ENCODE results near the gene MEMO1. TPM values are rescaled to one million over a fixed set of nuclear protein-coding genes. Genes with fewer than 3 reads are reported as not detected.

MEMO1 gene
- total RNA-seq, 2 experiments from 2014 or later = 39.6 to 39.8 TPM

- TF ChIP-seq CTCF (IDR thresholded peaks at IDR 0.05) = no peak
- DNase-seq (no peak), ATAC-seq (ENCODE audit: poor library complexity) (no peak)
- no peaks in the 10 kb centered on the region for H3K9me3 Mint-ChIP-seq
- H3K27me3 Mint-ChIP-seq = no peaks in the 10 kb centered on the region
- no peak overlapping the region for H3K27ac Mint-ChIP-seq
- no peaks in the 10 kb centered on the region for H3K9me3 ChIP-seq (ENCODE audit: control insufficient read depth in 1 of 2, insufficient read depth in 1 of 2, low read length in 2 of 2)
- H3K4me1 ChIP-seq (ENCODE audit: insufficient read depth, low read length) = no peaks in the 10 kb centered on the region
- peaks cover 20% of the 10 kb centered on the region for H3K36me3 Mint-ChIP-seq (ENCODE audit: low read depth)
- H3K4me3 ChIP-seq (ENCODE audit: low read length) = no peak overlapping the region
- H3K27ac ChIP-seq (ENCODE audit: low read depth in 1 of 2, low read length in 2 of 2) = no peak overlapping the region
- H3K4me3 Mint-ChIP-seq = no peak overlapping the region
- peaks cover 19% of the 10 kb centered on the region for H3K36me3 ChIP-seq (ENCODE audit: insufficient read depth, low read length)
- intact Hi-C loops (cut with DNase I, micrococcal nuclease) = no loop called here
- ChIA-PET POLR2A (no interaction called here), CTCF (no interaction called here)
- H3K27me3 ChIP-seq (ENCODE audit: control insufficient read depth in 1 of 2, insufficient read depth in 2 of 2, low read length in 2 of 2) = no peaks in the 10 kb centered on the region
- peaks cover 38% of the 10 kb centered on the region for H3K4me1 Mint-ChIP-seq (ENCODE audit: low read depth)
These were observed 69.9 kb downstream of the MEMO1 start for GRCh38 chr2:31940920-31941319.

- ATAC-seq (ENCODE audit: poor library complexity) (no peak), DNase-seq (no peak)
- Mint-ChIP-seq H3K4me1 (ENCODE audit: low read depth) (peaks cover 13% of the 10 kb centered on the region), H3K9me3 (no peaks in the 10 kb centered on the region), H3K27me3 (no peaks in the 10 kb centered on the region), H3K36me3 (ENCODE audit: low read depth) (peaks cover 3% of the 10 kb centered on the region), H3K27ac (no peak overlapping the region), H3K4me3 (no peak overlapping the region)
- TF ChIP-seq CTCF (IDR thresholded peaks at IDR 0.05) = no peak
- H3K4me3 ChIP-seq (ENCODE audit: low read length) = no peak overlapping the region
- POLR2A ChIA-PET = no interaction called here
- intact Hi-C loops (cut with DNase I, micrococcal nuclease) = no loop called here
- peaks cover 4% of the 10 kb centered on the region for H3K4me1 ChIP-seq (ENCODE audit: insufficient read depth, low read length)
- no peaks in the 10 kb centered on the region for H3K27me3 ChIP-seq (ENCODE audit: control insufficient read depth in 1 of 2, insufficient read depth in 2 of 2, low read length in 2 of 2)
- H3K27ac ChIP-seq (ENCODE audit: low read depth in 1 of 2, low read length in 2 of 2) = no peak overlapping the region
- CTCF ChIA-PET = no interaction called here
- peaks cover 13% of the 10 kb centered on the region for H3K36me3 ChIP-seq (ENCODE audit: insufficient read depth, low read length)
- H3K9me3 ChIP-seq (ENCODE audit: control insufficient read depth in 1 of 2, insufficient read depth in 1 of 2, low read length in 2 of 2) = no peaks in the 10 kb centered on the region
These were observed 73.1 kb downstream of the MEMO1 start for GRCh38 chr2:31937741-31938140.

GRCh38 chr2:31935370-31935769, 75.4 kb downstream of the MEMO1 start:
- ATAC-seq (ENCODE audit: poor library complexity) (no peak), DNase-seq (no peak)
- intact Hi-C loops (cut with DNase I, micrococcal nuclease) = no loop called here
- Histone ChIP-seq H3K4me3 (ENCODE audit: low read length) (no peak overlapping the region), H3K4me1 (ENCODE audit: insufficient read depth, low read length) (peaks cover 9% of the 10 kb centered on the region), H3K27ac (ENCODE audit: low read depth in 1 of 2, low read length in 2 of 2) (no peak overlapping the region), H3K27me3 (ENCODE audit: control insufficient read depth in 1 of 2, insufficient read depth in 2 of 2, low read length in 2 of 2) (no peaks in the 10 kb centered on the region), H3K36me3 (ENCODE audit: insufficient read depth, low read length) (peaks cover under 1% of the 10 kb centered on the region), H3K9me3 (ENCODE audit: control insufficient read depth in 1 of 2, insufficient read depth in 1 of 2, low read length in 2 of 2) (no peaks in the 10 kb centered on the region)
- no peak overlapping the region for H3K4me3 Mint-ChIP-seq
- ChIA-PET CTCF (no interaction called here), POLR2A (interaction anchor here (1.1 kb wide), 1 partner anchor 74 kb away, joined by 4 read pairs; no protein-coding TSS in a partner anchor)
- no peak for TF ChIP-seq CTCF (IDR thresholded peaks at IDR 0.05)
- peaks cover 17% of the 10 kb centered on the region for H3K4me1 Mint-ChIP-seq (ENCODE audit: low read depth)
- H3K36me3 Mint-ChIP-seq (ENCODE audit: low read depth) = peaks cover 13% of the 10 kb centered on the region
- no peaks in the 10 kb centered on the region for H3K9me3 Mint-ChIP-seq
- no peaks in the 10 kb centered on the region for H3K27me3 Mint-ChIP-seq
- H3K27ac Mint-ChIP-seq = no peak overlapping the region
